GM12865 (cell line): ENCODE results near the gene SYNJ2.

Experiments used
- DNase-seq: peaks from one replicate; pipeline ENCODE4 v3.0.0; 2010; ENCODE audit warnings: low read depth
- H3K4me3 ChIP-seq: 2 replicates; pipeline ENCODE4 v1.5.1; 2011; ENCODE audit warnings: mild to moderate bottlenecking, low read depth, low read length, control low read depth
- TF ChIP-seq, protein P1 (sequence below): IDR thresholded peaks from 2 replicates; pipeline ENCODE4 v1.5.1; 2011; ENCODE audit warnings: low read length, control low read depth, low read depth, inconsistent platforms; ENCODE audit not compliant: insufficient read depth; ENCODE audit errors: missing control alignments

SYNJ2 gene

GRCh38 chr6:158070513-158070912, 88.8 kb downstream of the SYNJ2 start:
- no peak overlapping the region for H3K4me3 ChIP-seq
- DNase-seq, result no peak
- TF ChIP-seq, protein P1, sequence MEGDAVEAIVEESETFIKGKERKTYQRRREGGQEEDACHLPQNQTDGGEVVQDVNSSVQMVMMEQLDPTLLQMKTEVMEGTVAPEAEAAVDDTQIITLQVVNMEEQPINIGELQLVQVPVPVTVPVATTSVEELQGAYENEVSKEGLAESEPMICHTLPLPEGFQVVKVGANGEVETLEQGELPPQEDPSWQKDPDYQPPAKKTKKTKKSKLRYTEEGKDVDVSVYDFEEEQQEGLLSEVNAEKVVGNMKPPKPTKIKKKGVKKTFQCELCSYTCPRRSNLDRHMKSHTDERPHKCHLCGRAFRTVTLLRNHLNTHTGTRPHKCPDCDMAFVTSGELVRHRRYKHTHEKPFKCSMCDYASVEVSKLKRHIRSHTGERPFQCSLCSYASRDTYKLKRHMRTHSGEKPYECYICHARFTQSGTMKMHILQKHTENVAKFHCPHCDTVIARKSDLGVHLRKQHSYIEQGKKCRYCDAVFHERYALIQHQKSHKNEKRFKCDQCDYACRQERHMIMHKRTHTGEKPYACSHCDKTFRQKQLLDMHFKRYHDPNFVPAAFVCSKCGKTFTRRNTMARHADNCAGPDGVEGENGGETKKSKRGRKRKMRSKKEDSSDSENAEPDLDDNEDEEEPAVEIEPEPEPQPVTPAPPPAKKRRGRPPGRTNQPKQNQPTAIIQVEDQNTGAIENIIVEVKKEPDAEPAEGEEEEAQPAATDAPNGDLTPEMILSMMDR, result no peak

- TF ChIP-seq, protein P1, result no peak
- DNase-seq, result no peak
- no peak overlapping the region for H3K4me3 ChIP-seq
These were observed 89.7 kb downstream of the SYNJ2 start for GRCh38 chr6:158071121-158072082.

- peak; percentile 75 for DNase-seq
- TF ChIP-seq, protein P1, result peak; percentile 84
- no peak overlapping the region for H3K4me3 ChIP-seq
These were observed 90.5 kb downstream of the SYNJ2 start for GRCh38 chr6:158072083-158072721.

- TF ChIP-seq, protein P1, result no peak
- no peak for DNase-seq
- H3K4me3 ChIP-seq, result no peak overlapping the region
These were observed 92.1 kb downstream of the SYNJ2 start for GRCh38 chr6:158073776-158074175.

- no peak overlapping the region for H3K4me3 ChIP-seq
- no peak for DNase-seq
- TF ChIP-seq, protein P1, result no peak
These were observed 94.9 kb downstream of the SYNJ2 start for GRCh38 chr6:158076548-158076947.

DNA sequence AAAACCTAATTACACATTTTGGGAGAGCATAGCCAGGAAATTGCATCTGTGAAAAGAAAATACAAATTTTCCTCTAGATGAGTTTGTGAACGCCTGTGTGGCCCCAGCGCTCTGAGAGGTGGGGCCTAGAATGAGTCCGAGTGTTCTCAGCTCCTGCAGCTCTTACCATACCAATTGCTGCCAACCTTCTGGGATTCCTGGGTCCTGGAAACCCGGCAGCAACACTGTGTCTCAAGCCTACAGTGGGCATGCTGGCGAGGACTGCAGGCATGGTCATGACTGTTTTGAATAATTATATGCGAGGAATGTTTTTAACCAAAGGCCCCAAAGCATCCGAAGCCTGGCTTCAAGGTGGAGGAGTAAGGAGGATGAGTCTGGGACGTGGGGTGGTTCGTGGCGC, 96.0 kb downstream of the SYNJ2 start:
- TF ChIP-seq, protein P1, result no peak
- H3K4me3 ChIP-seq, result no peak overlapping the region

DNA sequence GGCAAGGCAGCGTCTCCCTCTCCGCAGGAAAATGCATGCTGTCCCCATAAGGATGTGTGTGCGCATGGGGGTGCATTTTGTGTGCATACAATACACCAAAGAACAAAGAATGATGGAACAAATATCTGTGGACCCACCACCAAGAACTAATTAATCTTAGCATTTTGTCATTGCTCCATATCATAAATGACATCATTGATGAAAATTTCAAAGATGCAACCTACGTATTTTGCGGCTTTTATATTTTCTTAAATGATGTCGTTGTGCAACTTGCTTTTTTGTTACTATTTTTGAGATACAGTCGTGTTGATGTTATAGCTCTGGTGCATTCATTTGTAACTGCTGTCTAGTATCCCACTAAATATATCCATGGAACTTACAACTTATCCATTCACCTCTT, 96.7 kb downstream of the SYNJ2 start:
- TF ChIP-seq, protein P1, result no peak
- no peak overlapping the region for H3K4me3 ChIP-seq
- DNase-seq, result no peak

More for the DNA sequence above, 96.0 kb downstream of the SYNJ2 start:
- DNase-seq, result no peak
